HuH-7.5 (cell line): Measurements from ENCODE around the gene ZNF140.
A peak's percentile ranks its signal among the peaks of the same experiment; 100 is the strongest.

ENCODE experiments used
- DNase-seq: peaks from one replicate; pipeline ENCODE4 v3.0.0; 2011; ENCODE audit warnings: low spot score

ZNF140 gene

DNA sequence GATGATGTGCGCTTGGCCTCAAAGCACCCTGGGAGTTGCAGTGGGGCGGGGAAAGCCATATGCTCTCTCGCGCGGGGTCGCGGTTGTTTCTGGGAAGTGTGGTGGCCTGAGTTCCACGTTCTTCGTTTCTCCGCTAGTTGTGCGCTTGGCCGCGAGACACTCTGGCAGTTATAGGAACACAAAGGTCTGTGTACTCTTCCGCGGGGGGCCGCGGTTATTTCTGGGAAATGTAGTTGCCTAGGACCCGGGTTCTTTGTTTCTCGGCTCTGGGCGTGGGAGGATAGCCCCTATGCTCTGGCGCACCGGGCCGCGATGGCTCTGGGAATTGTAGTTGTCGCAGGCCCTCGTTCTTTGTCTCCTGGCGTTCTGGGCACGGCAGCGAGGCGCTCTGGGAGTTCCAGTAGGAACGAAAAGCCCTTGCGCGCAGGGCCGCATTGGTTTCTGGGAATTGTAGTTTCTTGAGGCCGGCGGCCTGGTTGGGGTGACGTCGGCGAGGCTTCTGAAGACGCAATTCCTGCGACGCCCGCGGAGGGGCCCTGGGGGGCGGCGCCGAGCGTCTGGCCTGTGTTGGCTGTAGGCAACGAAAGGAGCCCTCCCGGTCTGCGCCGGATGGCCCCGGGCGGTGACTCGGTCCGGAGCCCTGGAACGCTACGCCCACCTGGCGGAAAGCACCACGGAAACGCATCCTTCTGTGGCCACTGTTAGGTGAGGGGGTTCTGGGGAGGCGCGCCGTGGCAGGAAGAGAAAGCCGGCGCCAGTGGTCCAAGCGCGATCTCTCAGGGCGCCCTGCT, at the start of gene ZNF140:
TSS of gene ZNF140 (plus strand) at position 556 of the 791 bp plus-strand sequence. CDS start 398 bp downstream, outside the sequence.
- peak; percentile 45 for DNase-seq

GRCh38 chr12:133037207-133038005, 43.3 kb upstream of the ZNF140 start, which contains the start of gene ZNF84:
ZNF84 (plus strand) TSS chr12:133037509; CDS start chr12:133041468, 3,959 bp downstream.
- DNase-seq = peak; percentile 70

DNA sequence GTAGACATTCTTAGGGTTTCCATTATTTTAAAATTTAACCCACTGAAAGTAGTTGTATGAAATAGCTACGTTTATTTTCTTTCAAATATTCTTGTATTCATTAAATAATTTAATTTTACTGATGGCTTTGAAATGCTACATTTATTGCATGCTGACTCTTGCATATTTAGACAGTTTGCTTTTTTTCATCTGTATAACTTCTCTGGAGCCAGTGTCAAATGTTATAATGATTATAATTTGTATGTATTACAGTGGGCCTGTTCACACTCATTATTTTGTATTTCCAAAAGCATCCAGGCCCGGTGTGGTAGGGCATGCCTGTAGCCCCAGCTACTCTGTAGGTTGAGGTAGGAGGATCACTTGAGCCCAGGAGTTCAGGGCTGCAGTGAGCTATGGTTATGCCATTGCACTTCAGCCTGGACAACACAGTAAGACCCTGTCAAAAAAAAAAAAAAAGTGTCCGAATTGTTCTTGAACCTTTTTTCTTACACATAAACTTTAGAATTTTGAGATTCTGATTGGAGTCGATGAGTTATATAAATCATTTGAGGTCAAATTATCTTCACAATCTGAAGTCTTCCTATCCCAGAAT, 42.5 kb upstream of the ZNF140 start:
- no peak for DNase-seq

GRCh38 chr12:133046698-133047097, 34.0 kb upstream of the ZNF140 start:
- DNase-seq = no peak

DNA sequence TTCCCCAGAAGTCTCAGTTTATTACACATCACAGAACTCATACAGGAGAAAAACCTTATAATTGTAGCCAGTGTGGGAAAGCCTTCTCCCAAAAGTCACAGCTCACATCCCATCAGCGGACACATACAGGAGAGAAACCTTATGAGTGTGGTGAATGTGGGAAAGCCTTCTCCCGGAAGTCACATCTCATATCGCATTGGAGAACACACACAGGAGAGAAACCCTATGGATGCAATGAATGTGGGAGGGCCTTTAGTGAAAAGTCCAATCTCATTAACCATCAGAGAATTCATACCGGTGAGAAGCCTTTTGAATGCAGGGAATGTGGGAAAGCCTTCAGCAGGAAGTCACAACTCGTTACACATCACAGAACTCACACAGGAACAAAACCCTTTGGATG, 23.3 kb upstream of the ZNF140 start:
- DNase-seq = no peak

DNA sequence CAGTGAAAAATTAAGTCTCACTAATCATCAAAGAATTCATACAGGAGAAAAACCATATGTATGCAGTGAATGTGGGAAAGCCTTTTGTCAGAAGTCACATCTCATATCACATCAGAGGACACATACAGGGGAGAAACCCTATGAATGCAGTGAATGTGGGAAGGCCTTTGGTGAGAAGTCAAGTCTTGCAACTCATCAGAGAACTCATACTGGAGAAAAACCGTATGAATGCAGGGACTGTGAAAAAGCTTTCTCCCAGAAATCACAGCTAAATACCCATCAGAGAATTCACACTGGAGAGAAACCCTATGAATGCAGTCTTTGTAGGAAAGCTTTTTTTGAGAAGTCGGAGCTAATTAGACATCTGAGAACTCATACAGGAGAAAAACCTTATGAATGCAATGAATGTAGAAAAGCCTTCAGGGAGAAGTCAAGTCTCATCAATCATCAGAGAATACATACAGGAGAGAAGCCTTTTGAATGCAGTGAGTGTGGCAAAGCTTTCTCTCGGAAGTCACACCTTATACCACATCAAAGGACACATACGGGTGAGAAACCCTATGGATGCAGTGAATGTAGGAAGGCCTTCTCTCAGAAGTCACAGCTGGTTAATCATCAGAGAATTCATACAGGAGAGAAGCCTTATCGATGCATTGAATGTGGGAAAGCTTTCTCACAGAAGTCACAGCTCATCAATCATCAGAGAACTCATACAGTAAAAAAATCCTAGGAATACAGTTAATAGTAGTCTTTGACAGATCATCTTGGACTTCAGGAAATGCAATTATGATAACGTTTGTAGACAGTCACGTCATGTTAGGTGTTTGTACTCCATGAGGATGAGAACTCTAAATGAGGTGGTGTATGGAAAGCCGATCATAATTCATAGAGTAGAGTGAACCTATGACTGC, 22.3 kb upstream of the ZNF140 start:
- no peak for DNase-seq

DNA sequence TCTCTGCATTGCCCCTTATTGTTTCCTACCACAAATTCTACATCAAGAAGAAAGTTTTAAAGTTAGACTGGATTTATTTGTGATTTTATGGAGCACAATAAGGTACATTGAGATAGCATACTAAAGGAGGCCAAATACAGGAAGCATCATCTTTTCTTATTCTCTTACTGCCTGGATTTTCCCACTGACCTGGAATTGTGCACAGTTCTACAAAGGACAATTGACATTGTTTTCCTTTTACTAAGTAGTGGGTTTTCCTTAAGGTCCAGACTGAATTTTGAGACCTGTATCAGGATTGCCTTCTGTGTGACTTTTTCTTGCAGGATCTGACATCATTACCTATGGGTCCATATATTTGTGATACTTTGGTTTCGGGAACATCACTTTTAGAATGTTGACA, 18.8 kb upstream of the ZNF140 start:
- DNase-seq = no peak

DNA sequence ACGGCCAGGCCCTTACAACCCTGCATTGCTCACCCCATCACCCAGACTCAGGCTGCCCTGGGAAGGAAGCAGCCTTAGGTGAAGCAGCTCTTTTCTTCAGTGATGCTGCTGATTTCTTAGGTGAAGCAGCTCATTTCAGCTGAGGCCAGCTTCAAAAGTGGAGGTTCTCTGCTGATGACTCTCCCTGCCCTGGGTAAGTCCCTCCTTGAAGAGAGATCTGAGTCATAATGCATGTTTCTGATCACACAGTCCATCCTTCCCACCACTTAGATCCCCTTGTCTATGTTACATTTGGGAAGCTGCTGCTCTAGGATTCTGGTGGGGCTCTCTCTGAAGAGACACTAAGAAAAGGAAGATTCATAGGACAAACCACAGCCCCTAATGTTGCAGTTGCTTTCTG, 17.2 kb upstream of the ZNF140 start:
- no peak for DNase-seq

DNA sequence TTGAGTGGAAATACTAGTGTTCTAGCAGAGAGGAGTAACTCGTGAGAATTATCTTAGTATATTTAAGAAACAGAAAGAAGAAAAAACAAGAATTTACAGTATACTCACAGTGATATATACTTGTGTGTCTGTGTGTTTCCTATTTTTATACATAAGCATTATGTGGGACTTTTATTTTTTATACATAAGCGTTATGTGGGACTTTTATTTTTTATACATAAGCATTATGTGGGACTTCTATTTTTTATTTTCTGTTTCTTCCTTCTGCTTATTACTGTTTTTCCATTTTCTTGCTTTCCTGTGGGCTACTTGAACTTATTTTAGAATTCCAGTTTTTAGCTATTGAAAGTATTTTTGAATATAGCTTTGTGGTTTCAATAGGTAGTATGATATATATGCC, 6.9 kb upstream of the ZNF140 start:
- DNase-seq = no peak

- DNase-seq = peak; percentile 54
Measured at GRCh38 chr12:133080026-133080367, 726 bp upstream of the ZNF140 start.

DNA sequence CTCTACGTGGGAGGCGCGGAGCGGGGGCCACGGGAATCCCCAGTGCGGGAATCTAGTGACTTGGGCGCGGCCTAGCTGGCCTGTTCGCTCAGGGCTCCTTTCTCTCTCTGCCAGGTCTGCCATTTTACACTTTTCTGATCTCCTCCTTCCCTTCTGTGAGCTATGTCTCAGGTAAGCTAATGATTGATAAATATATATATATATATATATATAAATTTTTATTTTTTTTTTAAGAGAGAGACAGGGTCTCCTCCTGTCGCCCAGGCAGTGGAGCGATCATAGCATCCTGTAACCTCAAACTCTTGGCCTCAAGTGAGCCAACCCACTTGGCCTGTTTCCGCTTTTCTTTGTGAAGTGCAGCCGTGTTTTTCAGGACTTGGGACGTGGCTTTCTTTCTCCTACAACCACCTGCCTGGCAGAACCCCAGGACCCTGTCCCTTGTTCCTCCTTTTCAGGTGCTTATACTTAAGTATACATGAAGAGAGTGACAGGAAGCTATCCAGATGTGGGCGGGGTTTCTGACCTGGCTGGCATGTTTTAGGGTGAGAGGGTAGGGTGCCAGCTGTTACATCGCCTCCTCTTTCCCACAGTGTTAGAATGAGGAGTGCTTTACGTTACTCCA, 547 bp downstream of the ZNF140 start:
- DNase-seq = no peak

GRCh38 chr12:133083345-133083744, 2.6 kb downstream of the ZNF140 start:
- no peak for DNase-seq

DNA sequence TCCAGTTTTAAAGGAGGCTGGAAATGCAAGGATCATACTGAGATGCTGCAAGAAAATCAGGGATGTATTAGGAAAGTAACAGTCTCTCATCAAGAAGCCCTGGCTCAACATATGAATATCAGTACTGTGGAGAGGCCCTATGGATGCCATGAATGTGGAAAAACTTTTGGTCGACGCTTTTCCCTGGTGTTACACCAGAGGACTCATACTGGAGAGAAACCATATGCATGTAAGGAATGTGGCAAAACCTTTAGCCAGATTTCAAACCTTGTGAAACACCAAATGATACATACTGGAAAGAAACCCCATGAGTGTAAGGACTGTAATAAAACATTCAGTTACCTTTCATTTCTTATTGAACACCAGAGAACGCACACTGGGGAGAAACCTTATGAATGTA, 24.9 kb downstream of the ZNF140 start:
- no peak for DNase-seq

- DNase-seq = no peak
Measured at GRCh38 chr12:133106253-133106652, 25.5 kb downstream of the ZNF140 start.

GRCh38 chr12:133107121-133107520, 26.4 kb downstream of the ZNF140 start:
- no peak for DNase-seq

DNA sequence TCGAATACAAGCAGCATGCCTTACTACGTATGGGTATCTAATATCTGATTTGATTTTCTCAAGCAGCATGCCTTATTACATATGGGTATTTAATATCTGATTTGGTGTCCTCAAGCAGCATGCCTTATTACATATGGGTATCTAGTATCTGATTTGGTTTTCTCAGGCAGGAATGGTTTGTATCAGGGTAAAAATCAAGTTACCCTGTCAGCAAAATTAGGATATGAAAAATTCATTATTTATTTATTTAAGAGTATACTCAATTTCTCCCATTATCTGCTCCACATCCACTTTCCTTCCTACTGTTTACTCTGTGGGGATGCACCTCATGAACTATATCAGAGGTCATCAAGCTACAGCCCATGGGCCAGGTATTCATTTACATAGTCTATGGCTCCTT, 27.4 kb downstream of the ZNF140 start:
- no peak for DNase-seq

DNA sequence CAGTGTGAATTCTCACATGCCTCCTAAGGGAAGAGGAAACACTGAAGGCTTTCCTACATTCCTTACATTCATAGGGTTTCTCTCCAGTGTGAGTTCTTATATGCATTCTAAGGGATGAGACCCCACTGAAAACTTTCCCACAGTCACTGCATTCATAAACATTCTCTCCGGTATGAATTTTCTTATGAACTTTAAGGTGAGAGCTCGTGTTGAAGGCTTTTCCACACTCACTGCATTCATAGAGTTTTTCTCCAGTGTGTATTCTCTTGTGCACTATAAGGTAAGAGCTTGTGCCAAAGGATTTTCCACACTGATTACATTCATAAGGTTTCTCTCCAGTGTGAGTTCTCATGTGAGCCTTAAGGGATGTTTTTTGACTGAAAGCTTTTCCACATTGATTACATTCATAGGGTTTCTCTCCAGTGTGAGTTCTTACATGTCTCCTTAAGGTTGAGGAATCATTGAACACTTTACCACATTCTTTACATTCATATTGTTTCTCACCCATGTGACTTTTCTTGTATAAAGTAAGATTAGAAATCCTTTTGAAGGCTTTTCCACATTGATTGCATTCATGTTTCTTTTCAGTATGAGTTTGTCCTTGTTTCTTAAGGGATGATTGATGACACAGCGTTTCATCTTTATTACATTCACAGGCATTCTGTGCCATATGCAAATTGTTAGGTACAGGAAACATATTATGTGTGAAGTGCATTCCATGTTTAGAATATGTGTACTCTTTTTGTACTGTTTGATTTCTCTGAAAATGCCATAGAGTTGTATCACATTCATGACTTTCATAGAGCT, 39.9 kb downstream of the ZNF140 start:
- DNase-seq = no peak

- DNase-seq = no peak
Measured at GRCh38 chr12:133124674-133125073, 44.0 kb downstream of the ZNF140 start.

DNA sequence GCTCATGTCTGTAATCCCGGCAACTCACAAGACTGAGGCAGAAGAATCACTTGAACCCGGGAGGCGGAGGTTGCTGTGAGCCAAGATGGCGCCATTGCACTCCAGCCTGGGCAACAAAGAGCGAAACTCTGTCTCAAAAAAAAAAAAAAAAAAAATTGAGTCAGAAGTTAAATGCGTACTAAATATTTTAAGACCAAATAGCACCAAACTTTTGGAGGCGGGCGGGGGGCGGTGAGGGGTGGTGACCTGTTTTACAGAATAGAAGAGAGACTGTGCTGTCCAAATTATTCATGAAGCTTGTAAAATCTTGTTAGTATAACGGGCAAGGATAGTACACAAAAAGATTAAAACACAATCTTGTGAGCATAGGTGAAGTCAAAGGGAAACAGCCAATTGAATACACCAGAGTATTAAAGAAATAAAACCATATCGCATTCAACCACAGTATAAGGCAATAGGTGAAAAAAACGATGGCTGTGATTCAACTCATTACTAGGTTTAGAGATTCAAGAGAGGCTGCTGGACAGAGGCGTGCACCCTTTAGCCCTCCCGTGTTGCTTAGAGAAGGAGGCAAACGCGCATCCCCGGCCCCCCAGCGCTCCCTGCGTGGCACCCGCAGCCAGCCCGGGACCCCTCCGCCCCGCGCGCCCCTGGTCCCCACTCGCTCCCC, 48.8 kb downstream of the ZNF140 start:
- no peak for DNase-seq
